GM19240 (cell line): ENCODE measurements around the gene PLCL1.
"Not testable (repeated sequence)": the region's sequence is repeated elsewhere in the genome, so short reads cannot be mapped to it uniquely, and the experiment has no call there.

ENCODE experiments used
- DNase-seq: peaks from one replicate; pipeline ENCODE4 v3.0.0; 2011; ENCODE audit warnings: low spot score; ENCODE audit not compliant: insufficient read length

Gene PLCL1

GRCh38 chr2:197993830-197994229 lies 189.4 kb downstream of the PLCL1 start:
- DNase-seq: no peak

DNA sequence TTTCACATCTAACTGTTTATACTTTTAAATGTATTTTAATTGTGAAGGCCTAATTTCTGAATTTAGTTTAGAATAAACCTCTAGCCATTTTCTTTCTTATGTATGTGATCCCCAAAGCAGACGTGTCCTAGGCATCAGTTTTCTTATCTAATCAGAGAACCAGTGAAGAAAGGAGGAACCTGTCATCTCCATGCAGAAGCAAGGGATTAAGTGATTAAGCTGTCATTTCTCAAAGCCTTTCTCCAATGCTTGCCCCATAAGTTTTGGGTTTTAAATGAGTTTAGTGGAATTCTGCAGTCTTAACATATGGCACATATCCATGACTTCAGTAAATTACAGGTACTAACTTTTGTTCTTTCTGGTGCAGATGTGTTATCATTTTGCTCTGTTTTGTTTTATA lies 190.4 kb downstream of the PLCL1 start:
- no peak for DNase-seq

GRCh38 chr2:197996583-197996982 lies 192.2 kb downstream of the PLCL1 start:
- DNase-seq: no peak

- DNase-seq: no peak
Observed at GRCh38 chr2:197997083-197997541, 192.7 kb downstream of the PLCL1 start.

DNA sequence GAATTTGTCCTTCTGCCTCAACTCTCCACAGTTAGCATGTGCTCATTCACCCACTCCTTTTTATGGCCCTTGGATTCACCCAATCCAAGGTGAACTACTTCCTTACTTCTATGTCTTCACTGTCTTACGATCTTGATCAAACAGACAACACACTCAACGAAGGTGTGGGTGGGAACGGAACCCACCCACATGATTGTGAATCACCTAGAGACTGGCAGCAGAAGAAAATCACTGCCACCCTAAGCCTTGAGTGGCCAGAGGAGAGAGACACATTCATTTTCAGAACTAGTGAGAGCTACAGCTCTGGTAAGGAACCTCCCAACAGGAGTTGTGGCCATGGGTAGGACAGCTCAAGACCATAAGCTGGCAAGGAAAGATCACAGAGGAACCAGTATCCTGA lies 194.3 kb downstream of the PLCL1 start:
- DNase-seq: no peak

GRCh38 chr2:198000417-198000816 lies 196.0 kb downstream of the PLCL1 start:
- no peak for DNase-seq

GRCh38 chr2:198004173-198004572 lies 199.8 kb downstream of the PLCL1 start:
- no peak for DNase-seq

DNA sequence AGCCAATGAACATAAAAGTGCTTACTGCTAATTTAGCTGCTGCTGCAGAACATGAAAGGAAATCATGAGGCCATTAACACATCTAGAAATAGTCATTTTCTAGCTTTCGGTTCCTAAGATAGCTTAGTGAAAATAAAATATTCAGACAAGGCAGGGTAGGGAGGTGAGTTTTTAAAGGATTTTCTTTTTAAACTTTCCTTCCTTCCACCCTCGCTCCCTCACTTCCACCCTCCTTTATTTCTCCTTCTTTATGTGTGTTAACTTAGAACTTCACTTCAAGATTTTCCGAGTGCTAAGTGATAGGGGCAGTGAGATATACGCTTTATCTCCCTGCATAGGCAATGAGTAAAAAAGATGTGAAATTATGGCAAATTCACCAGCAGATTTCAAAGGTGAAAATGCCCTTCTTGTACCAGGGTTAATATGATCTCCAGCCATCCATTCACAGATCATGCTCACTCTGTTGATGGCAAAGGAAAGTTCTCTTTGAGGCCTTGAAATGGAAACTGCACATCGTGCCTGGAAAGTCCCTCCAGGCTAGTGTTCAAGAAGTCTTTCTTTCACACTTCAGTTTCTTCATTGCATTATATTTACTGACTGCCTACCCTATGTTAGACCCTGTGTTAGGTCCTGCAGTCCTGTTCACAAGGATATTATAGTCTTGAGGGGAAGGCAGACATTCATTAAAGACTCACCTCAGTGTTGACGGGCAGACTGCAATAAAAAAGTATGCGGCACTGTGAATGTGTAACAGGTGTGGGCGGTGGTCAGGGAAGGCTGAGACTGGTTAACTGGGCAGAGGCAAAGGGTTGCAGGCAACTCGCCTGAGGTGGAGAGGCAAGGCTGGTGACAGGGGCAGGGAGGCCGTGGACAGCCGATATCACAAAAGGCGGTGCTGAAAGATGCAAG lies 200.8 kb downstream of the PLCL1 start:
- no peak for DNase-seq

- no peak for DNase-seq
Observed at GRCh38 chr2:198006733-198007132, 202.3 kb downstream of the PLCL1 start.

- DNase-seq: no peak
Observed at GRCh38 chr2:198008230-198008629, 203.8 kb downstream of the PLCL1 start.

DNA sequence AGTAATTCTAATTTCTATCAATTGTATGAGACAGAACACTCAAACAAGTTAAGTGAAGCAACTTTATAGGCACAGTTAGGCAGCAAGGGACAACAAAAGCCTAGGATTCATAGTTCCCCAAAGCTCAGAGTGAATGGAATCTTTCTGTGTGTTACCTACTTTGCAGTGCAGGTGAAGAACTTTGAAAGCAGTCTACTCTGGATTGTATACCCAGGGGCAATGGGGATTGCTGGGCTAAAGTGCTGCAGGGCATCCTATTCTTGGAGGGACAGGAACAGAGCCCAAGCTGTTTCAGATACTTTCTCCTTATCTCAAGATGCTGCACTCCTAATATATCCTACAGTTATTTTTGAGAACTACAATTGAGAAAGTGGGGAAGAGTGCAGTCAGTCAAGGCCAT lies 207.6 kb downstream of the PLCL1 start:
- no peak for DNase-seq

DNA sequence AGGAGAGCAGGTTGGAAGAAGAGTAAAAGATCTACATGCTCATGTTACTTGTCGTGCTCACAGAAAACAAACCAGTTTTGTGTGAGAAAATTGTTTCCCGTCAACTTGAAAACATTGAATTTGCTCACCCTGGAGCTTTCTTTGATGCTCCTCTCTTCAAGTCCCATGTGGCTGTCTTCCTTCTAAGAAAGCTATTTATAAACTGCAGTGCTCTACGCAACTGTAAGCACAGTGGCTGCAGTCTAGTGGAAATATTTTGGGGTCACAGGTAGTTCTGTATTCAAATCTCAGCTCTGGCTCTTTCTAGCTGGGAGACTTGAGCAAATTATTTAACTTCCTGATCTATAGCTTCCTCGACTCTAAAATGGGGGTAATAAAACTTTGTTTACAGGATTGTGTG lies 211.8 kb downstream of the PLCL1 start:
- DNase-seq: no peak

GRCh38 chr2:198017068-198017467 lies 212.7 kb downstream of the PLCL1 start:
- no peak for DNase-seq

- no peak for DNase-seq
Observed at GRCh38 chr2:198028955-198029354, 224.6 kb downstream of the PLCL1 start.

DNA sequence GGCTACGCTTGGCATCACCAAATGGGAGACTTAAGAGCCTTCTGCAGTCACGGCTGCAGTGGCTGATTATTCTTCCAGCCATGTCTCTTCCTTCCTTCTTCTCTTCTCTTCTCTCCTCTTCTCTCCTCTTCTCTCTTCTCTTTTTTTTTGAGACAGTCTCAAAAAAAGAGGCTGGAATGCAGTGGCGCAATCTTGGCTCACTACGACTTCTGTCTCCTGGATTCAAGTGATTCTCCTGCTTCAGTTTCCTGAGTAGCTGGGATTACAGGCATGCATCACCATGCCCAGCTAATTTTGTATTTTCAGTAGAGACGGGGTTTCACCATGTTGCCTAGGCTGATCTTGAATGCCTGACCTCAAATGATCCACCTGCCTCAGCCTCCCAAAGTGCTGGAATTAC lies 225.2 kb downstream of the PLCL1 start:
- DNase-seq: not testable (repeated sequence)

DNA sequence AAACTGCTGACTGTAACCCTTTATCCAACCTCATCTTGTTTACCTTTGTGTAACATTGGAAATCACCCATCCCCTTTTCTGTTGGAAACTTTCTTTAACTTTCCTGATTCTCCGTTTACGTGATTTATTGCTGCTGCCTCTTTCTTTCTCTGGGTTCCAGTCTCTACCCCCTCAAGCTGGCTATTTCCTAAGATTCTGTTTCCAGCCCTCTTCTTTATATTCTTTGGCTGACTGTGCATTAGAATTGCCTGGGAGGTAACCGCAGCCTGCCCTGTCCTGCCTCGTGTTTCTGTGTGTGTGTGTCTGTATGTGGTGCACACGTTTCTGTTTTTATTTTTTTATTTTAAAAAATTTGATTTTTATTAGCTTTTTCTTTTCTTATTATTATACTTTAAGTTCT lies 229.2 kb downstream of the PLCL1 start:
- no peak for DNase-seq

DNA sequence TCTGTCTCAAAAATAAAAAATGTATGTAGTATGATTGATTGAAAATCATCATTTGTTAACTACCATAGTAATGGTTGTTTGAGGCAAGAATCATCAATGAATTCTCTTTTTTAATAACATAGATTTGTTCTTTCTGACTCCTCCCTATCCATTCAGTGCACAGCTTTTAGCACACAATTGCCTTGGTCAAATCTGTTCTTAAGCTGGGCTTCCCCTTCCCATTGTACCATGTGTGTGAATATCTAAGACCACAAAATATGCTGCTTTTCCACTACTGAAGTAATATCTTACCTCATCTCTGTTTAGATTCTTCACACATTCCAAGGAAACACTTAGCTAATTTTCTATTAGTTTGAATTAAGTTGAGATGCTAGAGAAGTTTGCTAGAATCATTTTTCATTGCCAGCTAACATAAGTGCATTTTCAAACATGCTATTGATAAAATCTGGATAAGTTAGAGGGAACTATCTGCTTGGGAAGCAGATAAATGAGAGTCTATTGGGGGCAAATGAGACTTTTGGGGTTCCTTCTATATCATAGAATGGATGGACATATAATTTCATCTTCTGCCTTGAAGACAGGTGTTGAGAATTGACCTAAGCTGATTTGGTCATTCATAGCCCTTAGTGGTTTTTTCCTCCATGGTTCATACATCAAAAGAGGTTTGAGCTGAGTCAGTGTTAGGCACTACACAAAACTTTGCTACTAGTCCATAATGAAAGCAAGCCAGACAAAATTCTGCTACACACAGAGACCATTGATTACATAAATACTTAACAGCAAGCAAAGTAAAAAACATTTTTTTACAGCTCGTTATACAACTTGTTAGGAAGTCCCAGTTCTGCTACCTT lies 231.9 kb downstream of the PLCL1 start:
- no peak for DNase-seq

DNA sequence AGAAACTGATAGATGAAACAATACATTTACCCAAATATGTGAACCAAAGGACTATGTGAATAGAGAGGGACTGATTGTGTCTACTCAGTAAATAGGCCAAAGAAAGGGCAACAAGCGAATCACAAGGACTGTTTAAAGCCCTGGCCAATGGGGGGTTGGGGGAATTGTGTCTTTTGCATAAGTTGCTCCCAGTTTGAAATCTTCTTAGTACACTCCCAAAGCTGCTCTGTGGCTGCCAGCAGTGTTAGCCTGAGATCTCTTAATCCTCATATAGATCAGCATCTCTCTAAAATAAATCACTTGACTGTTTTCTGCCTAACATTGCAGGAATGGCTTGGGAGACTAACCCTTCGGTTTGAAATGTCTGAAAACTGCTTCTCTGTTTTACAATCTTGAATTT lies 236.4 kb downstream of the PLCL1 start:
- DNase-seq: no peak

GRCh38 chr2:198042189-198042588 lies 237.8 kb downstream of the PLCL1 start:
- no peak for DNase-seq

DNA sequence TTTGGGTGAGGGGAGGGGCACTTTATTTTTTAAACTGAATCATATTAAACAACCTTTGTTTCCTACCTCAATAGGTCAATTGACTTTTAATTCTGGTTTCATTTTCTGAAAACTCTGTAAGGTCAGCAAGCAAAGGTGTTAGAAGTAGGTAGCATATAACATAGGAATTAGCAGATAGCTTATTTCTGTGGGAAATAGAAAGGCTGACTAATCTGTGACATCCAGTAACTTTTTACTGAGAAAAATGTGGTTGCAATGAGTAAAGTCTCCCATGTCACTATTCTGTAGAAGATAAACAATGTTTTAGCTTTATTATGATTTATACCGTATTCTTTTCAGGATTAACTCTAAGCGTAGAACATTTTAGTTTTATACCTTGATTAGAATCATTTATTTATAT lies 240.4 kb downstream of the PLCL1 start:
- no peak for DNase-seq

GRCh38 chr2:198045227-198045626 lies 240.8 kb downstream of the PLCL1 start:
- no peak for DNase-seq

GRCh38 chr2:198052741-198053140 lies 248.3 kb downstream of the PLCL1 start:
- no peak for DNase-seq
